Measurements from ENCODE around the gene RNF183.
A peak's percentile ranks its signal among the peaks of the same experiment; 100 is the strongest.

The RNF183 gene, protein sequence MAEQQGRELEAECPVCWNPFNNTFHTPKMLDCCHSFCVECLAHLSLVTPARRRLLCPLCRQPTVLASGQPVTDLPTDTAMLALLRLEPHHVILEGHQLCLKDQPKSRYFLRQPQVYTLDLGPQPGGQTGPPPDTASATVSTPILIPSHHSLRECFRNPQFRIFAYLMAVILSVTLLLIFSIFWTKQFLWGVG

DNA sequence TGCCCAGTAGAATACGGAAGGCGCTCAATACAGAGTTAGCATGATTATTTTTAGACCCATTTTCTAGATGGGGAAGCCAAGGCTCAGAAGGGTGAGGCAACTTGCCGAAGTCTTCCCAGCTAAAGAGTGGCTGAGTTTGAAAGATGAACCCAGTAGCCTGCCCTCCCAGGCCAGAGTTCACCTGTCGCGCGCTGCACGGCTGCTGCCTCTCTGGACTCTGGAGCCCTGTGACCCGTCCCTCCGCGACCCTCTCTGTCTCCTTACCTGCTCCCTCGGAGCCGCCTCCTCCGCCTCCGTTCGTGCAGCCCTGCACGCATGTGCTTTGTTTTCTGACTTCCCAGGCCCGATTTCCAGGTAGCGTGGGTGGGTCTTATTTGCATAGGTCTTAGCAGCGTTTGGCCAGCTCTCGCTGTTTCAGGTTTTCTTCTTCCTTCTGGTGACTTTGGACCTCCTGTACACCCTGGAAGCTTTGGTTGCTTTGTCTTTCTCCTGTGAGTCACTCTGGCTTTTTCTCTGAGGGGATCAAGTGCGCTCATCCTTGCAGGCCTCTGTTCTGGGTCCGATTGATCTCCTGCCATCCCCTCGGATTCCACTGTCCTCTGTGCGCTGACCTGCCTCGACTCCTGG is at the start of gene RNF183:
TSS of gene RNF183 (minus strand) at position 585 of the 627 bp plus-strand sequence. CDS start 5,192 bp downstream, outside the sequence.
- no peak for DNase-seq

DNA sequence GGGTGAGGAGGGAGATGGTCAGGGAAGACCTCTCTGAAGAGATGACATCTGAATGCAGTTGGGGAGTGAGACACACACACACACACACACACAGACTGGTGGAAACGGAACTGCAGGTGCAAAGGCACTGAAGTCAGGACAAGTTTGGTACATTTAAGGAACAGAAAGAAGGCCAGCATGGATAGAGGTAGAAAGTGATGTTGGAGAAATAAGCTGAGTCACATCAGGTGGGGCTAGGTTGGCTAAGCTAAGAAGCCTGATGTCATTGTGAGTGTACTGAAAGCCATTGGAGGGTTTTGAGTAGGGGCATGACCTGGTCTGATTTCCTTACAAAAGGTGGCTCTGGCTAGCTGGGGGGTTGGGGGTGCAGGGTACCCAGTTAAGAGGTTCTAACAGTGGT is 49.2 kb upstream of the RNF183 start:
- DNase-seq = no peak

DNA sequence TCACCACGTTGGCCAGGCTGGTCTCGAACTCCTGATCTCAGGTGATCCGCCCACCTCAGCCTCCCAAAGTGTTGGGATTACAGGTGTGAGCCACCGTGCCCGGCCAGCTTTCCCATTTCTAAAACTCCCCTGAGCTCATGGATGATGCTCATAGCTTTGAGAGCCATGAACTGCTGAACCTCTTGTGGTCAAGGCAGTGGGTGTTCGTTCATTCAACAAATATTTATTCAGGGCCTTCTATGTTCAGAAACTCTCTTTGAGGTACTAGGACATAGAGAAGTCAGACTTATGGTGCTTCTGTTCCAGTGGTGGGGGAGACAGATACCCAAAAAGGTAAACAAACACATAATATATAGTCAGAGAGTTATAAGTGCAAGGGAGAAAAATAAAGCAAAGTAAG is 48.8 kb upstream of the RNF183 start:
- DNase-seq = no peak

DNA sequence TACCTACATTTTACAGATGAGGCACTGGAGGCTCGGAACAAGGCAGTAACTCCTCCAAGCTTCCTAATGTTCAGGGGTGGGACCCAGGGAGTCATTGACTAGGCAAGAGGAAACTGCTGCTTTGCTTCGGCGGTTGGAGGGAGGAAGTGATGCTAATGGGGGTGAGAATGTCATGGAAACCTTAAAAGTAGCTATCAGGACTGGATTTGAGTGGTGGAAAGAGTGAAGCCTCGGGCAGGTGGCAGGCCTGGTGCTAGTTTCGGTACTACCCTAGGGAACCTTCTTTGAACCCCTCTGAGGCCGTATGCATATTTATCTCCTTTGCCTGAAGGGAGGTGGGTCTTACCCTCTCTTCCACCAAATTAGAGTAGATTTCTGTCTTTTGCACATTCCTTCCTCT is 47.8 kb upstream of the RNF183 start:
- no peak for DNase-seq

DNA sequence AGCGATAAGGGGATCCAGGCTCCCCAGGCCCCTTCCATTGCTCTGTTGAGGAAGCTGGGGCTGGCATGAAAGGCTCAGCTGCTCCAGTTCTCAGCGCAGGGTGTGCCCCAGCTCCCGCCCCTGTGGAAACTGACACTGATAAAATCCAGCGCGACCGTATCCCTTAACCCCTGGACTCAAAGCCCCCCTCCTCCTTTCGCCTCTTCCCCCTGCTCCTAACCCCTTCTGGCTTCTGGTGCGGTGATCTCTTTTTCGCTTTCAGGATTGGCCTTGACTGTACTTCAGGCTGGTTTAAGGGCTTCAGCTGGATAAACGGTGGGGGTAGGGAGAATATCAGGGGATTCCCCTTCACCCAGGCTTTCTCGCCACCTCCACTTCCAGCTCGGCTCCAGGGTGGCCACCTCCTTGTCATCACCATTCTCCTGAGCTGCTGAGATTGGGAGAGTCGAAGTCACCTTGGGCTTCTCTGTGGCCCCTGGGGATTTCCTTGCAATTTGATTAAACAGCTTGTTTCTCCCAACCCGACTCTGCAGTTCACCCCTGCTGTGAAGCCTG is 47.0 kb upstream of the RNF183 start:
- no peak for DNase-seq

DNA sequence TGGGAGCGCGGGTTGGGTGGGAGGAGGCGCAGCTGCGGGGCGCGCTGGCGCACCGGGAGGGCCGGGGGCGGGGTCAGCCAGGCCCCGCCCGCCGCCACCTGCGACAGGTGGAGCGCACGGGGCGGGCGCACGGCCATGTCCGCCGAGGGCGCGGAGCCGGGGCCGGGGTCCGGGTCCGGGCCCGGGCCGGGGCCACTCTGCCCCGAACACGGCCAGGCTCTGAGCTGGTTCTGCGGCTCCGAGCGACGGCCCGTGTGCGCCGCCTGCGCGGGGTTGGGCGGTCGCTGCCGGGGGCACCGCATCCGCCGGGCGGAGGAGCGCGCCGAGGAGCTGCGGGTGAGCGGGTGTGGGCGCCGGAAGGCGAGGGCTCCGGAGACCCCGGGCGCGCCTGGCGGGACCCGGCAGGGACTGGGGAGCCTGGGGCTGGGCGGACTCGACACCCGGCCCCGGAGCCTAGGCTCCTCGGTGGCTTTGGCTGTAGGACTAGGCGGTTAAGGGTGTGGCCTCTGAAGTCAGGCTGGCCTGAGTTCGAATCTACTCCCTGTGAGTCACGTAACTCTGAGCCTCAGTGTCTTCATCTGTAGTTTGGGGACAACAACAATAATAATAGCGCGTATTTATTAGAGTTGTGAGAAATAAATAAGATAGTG is 46.4 kb upstream of the RNF183 start, which contains the start of gene BSPRY:
TSS of gene BSPRY (plus strand) at position 97 of the 650 bp plus-strand sequence. CDS start at position 136, 39 bp downstream.
- peak; percentile 70 for DNase-seq

DNA sequence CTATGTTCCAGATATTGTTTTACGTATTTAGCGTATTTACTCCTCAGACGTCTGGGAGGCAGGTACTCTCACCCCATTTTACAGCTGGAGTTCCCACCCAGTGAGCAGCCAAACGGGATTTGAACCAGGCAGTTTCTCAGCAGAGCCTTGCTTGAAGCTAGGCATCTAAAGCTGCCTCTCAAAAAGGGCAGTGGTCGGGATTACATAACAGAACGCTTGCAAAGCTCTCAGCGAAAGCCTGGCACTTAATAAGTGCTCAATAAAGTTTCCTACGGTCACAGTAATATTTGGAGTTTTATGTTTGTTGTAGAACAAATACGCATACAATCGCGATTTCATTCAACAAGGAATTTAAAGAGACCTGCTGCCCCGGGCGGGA is 45.9 kb upstream of the RNF183 start:
- DNase-seq = no peak

DNA sequence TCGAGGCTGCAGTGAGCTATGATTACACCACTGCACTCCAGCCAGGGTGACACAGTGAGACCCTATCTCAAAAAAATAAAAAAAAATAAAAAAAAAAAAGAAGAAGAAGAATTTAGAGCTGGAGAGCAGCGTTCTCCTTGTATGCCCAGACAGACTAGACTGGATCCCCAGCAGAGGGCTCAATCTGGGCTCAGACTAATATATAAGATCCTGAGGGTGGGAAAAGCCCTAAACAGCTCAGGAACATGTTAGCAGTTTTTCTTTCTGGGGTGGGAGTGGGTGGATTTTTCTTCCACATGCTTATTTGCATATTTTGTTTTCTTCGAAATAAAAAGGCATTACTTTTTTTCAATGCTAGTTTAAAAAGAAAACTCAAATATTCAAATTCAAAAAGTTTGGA is 45.3 kb upstream of the RNF183 start:
- no peak for DNase-seq

DNA sequence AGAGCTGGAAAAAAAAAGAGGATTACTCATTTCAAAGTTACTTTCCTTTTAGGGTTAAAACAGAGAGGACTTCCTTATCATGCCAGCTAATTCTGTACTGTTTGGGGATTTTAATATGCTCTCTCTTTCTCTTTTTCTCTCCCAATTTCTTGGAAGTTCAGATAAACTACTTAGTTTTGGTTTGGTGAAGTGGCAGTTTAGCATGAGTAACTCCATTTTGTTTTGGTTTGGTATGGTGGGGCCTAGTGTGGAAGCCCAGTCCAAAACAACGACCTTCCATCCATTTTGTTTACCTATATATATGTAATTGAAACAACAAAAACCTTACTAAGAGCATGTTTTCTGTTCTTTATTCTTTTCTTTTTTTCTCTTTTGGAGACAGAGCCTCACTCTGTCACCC is 42.5 kb upstream of the RNF183 start:
- DNase-seq = no peak

DNA sequence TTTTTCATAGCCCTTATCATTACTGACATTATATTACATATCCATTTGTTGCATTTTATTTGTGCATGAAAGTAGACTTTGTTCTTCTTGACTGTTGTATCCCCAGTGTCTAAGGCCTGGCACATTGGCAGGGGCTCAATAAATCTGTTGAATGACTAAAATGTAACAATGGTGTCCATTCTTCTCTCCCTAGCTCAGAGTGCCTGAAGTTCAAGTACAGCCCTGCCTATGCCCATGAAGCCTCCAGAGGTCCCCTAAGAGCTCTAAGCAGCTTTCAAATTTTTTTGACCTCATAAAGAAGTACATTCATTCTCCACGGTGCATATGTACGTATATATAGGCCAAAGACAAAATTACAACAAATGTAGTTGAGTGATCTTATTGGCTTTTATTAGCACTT is 42.0 kb upstream of the RNF183 start:
- DNase-seq = no peak

DNA sequence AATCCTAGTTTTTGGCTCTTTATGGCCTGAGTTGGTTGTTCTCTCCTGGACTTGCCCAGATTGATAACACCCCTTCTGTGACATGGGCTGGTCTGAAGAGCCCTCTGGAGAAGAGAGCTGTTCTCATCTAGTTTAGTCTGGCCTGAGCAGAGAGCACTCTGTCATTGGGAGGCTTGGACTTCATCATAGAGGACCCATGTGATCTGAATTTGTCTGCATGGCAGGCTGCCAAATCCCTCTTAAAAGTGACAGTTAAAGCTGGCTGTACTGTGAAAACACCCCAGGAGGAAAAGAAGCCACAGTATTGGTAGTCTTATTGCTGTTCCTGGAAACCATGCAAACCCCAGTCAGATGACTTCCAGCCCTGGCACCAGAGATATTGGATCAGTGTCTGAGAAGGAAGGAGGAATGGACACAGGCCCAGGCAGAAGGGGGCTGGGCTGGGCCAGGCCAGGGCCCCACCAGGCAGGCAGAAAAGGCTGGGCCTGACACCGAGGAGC is 40.6 kb upstream of the RNF183 start:
- peak; percentile 98 for DNase-seq

DNA sequence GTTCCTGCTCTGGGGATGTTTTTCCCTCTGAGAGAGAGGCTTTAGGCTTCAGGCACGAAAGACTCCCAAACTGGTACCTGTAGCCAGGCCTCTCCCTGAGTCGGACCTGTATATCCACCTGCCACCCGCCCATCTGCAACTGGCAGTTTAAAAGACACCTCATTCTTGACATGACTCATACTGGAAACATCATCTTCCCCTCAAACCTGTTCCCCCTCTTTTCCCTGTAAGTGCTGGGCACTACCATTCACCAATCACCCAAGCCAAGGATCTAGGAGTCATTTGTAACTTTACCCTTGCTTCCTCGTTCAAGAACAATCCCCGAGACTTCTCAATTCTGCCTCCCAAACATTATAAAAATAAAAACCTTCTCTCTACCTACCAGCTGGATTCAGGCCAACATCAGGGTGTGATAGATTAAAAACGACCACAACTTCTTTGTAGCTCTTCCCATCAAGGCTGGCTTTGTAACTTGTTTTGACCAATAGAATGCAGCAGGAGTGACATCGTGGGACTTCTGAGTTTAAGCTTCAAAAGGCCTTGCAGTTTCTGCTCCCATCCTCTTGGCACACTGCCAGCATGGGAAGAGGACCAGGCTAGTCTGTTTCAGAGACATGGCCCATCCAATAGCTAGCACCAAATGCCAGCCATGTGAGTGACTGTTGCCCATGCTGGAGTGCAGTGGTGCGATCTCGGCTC is 38.7 kb upstream of the RNF183 start:
- DNase-seq = peak; percentile 31

DNA sequence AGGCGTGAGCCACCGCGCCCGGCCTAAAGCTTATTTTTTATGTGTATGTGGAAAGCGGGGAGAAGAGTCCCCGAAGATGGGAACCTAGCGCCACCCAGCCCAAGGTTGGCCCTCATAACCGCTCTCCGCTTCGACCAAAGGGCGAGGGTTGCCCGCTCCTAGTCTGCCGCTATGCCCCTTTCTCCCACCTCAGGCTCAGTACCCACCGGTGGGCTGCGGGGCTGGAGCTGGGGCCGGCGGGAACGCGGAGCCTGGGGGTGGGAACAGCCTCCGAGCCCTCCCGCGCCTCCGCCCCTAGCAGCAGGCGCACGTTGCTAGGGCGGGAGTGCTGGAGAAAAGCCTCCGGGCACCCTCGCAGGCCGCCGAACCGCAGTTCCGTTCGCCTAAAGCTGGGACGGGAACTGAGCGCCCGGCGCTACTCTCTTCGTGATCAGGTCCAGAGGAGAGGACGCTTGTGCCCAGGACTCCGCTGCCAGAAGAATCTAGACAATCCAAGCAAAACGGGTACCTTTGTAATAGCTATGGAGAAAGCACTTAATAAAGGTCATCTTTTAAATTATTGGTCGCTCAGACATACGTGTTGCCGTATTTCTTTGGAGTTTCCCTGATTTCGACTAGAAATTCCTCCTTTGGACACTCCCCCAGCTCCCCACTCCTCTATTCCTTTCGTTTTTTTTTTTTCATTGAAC is 37.0 kb upstream of the RNF183 start, which contains the start of gene WDR31:
TSS of gene WDR31 (minus strand) at position 265 of the 689 bp plus-strand sequence. CDS start 8,253 bp downstream, outside the sequence.
- peak; percentile 91 for DNase-seq

DNA sequence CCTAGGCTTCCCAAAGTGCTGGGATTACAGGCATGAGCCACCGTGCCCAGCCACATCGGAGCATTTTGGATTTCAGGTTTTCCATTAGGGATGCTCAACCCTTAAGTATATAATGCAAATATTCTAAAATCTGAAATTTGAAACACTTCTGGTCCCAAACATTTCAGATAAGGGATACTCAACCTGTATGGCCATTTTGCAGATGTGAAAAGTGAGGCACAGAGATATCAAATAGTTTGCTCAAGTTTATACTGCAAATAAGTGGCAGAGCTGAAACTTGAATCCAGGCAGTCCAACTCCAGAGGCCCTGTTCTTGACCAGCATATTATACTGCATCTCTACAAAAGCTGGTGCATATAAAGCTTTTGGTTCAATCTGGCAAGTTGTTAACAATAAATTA is 34.5 kb upstream of the RNF183 start:
- DNase-seq = no peak

DNA sequence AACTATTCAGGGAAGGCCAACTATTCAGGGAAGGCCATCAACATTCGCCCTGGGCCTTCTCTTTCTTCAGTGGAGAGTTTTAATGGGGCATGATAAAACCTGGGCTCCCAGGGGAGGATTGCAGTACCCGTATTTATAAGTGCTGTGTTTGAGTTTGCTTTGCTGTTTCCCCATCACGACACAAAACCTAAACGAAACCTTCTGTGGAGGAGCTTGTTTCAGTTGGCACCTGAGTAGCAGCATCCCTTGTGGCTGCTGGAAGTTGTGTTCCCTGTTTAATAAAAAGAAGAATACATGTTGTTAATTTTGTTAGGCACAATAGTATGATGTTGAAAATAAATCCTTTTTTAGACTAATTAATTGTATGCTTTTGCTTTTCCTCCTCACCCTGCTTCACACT is 28.6 kb upstream of the RNF183 start:
- no peak for DNase-seq

DNA sequence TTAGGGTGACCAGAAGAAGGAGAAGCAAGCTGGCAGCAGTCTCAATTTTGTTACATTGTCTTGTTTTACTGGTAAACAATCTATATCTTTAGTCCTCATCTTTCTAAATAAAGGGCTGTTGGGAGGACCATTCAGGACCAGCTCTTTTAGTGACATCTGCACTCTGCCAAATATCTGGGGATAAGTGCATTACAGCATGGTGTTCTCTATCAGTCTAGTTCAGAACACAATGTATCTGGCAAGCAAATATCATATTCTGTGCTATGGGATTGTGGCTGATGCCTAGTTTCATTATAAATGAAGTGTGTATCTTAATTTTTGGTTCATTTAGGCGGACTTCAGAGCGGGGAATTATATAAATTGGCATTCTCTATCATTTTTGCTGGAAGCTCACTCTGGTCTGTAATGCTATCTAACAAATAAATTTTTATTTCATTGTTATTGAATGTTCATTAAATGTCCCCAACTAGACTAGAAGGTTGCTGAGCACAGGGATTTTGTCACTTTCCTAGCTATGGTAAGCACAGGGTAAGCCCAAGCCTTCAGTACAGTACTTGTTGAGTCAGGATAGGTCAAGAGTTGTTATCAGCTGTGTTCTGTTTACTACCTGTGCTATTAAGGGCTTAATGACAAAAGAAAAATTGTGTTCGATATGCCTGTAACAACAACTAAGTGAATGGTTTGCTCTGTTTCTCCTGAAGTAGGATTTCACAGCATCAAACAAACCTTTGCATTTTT is 25.0 kb upstream of the RNF183 start:
- DNase-seq = no peak

DNA sequence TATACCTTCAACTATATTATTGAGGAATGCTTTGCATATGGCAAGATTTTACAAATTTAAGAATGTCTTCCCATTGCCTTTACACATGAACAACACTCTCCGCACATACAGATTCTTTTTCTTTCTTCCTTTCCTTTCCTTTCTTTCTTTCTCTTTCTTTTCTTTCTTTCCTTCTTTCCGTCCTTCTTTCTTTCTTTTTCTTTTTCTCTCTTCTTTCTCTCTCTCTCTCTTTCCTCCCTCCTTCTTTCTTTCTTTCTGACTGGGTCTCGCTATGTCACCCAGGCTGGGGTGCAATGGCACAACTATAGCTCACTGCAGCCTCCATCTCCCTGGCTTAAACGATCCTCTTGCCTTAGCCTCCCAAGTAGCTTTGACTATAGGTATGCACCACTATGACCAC is 23.1 kb upstream of the RNF183 start:
- DNase-seq = no peak

DNA sequence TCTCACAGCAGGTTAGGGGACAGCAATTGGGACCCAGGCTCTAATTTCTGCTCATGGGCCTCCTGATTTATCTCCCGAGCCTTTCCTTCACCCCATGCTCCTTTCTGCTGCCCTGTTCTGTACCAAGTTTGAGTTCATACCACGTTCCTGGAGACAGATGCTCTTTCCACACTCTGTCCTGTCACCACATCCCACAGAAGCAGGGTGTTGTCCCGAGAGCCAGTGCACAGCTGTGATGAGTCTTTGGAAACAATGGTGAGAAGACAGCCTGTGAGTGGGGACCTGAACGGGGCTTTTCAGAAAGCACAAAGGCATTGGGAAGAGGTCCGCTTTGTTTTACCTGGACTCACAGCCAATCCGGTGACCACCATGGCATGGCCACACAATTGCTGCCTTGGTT is 19.5 kb upstream of the RNF183 start:
- no peak for DNase-seq

DNA sequence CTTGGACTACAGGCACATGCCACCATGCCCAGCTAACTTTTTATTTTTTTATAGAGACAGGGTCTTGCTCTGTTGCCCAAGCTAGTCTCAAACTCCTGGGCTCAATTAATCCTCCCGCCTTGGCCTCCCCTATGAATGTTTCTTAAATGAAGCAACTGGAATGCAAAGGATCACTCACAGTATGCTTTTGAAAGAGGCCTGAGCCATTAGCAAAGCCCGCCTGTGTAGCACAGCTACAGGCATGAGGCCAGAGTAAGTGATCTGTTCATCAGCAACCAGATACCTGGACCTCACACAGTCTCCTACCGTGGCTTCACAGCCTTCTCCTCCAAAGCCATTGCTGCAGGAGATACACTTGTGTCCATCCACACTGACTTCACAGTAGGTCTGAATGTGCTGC is 16.9 kb upstream of the RNF183 start:
- DNase-seq = no peak

DNA sequence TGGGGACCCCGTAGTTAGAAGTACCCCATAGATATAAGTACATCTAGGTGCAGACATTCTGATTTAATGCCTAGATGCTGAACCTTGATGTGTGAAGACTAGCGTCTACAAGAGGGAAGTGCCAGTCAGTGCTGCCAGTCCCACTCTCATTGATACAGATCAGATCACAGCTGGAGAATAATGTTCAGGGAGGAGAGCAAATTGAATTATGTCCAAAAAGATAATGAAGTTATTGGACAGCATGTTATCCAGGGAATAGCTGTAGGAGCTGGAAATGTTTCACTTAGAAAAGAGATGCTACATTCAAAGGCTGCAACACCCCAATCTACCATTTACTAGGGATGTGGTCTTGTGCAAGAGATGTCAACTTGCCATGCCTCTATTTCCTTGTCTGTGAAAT is 15.9 kb upstream of the RNF183 start:
- no peak for DNase-seq

DNA sequence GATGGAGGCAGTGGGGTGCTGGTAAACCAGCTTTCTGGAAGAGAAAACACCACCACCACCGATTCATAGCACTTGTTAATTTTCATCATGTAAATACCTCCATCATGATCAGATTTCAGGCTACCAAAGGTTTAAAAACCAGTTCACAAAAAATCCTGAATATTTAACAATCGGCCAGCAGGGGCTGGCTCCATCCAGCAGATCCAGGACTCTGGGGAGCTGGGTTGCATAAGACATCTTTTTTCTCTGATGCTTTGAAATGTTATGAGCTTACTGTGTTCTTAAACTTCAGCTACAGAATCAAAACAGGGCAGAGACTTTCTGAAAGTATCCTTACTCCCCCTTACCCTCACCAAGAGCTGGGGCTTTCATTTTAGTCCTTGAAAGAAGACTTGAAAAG is 14.6 kb upstream of the RNF183 start:
- no peak for DNase-seq

DNA sequence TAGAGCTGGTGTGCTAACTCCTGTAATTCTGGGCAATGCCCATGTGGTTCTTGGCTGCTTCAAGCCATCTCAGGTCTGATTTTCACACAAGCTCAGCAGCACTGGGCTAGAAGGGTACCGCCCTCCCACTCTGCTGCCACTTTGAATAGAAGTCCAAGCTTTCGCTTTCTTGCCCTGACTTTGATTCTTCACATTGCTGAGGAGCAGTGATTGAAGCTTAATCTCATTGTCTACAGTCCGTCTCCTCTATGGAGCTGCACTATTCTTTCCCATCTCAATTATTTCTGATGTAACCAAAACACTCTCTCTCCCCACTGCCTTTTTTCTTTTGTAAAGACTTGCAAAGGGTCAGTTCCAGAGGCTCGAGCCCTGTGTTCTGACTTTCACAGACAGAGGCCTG is 12.9 kb upstream of the RNF183 start:
- DNase-seq = no peak

Data from NCI-H345 (cell line).